IMR-90 (cell line): Measurements from ENCODE around the gene CDKN2A. TPM values are rescaled to one million over a fixed set of nuclear protein-coding genes. Genes with fewer than 3 reads are reported as not detected.
"Not testable (repeated sequence)": the region's sequence is repeated elsewhere in the genome, so short reads cannot be mapped to it uniquely, and the experiment has no call there.

Experiments
- ATAC-seq: fragments of 200-7000 bp; cut with Tn5 transposase; 2 replicates; pipeline ENCODE4 v1.9.1; 2020; ENCODE audit warnings: low read depth, mild to moderate bottlenecking, moderate library complexity
- BruUV-seq: library from RNA; stranded (reverse); fragments of 400-500 nt; replicated peaks from 2 replicates; lab custom pipeline; 2021; lab: Mats Ljungman, UMichigan
- CTCF ChIA-PET: fragments of 300-600 bp; formaldehyde crosslinking; extraction: SDS; loops from one replicate; lab custom pipeline; 2021; ENCODE audit warnings: antibody characterized with exemption; lab: Yijun Ruan, JAX
- POLR2A ChIA-PET: fragments of 300-600 bp; sonication (Branson Sonifier 250); formaldehyde crosslinking; loops from one replicate; lab custom pipeline; 2022; ENCODE audit warnings: antibody characterized with exemption; ENCODE audit not compliant: unreplicated experiment; lab: Charles Lee
- DNase-seq: peaks from one replicate; pipeline ENCODE4 v3.0.0; 2013
- H2AFZ ChIP-seq: replicated peaks from 2 replicates; pipeline ENCODE3; 2013; ENCODE audit warnings: low read length, mild to moderate bottlenecking; ENCODE audit not compliant: poor library complexity
- H2AK5ac ChIP-seq: 2 replicates; pipeline ENCODE4 v1.6.1; 2013; ENCODE audit warnings: low read depth, low read length, inconsistent platforms
- H2AK9ac ChIP-seq: replicated peaks from 2 replicates; pipeline ENCODE3; 2013; ENCODE audit warnings: mild to moderate bottlenecking, low read depth, low read length, moderate library complexity; ENCODE audit not compliant: poor library complexity
- H2BK120ac ChIP-seq: 2 replicates; pipeline ENCODE4 v1.6.1; 2013; ENCODE audit warnings: low read depth, low read length, inconsistent platforms
- H2BK15ac ChIP-seq: 3 replicates; pipeline ENCODE4 v1.6.1; 2013; ENCODE audit warnings: low read depth, low read length, inconsistent platforms
- H2BK20ac ChIP-seq: 2 replicates; pipeline ENCODE4 v1.6.1; 2013; ENCODE audit warnings: low read depth, mild to moderate bottlenecking, inconsistent platforms, low read length, moderate library complexity
- H2BK5ac ChIP-seq: 2 replicates; pipeline ENCODE4 v1.6.1; 2013; ENCODE audit warnings: mild to moderate bottlenecking, low read depth, low read length, inconsistent platforms; ENCODE audit not compliant: poor library complexity, severe bottlenecking
- H3K14ac ChIP-seq: replicated peaks from 2 replicates; pipeline ENCODE4 v1.6.1; 2013; ENCODE audit warnings: low read depth, low read length, inconsistent platforms
- H3K18ac ChIP-seq: 2 replicates; pipeline ENCODE4 v1.6.1; 2013; ENCODE audit warnings: low read depth, low read length, control low read depth
- H3K23ac ChIP-seq: 2 replicates; pipeline ENCODE4 v1.6.1; 2013; ENCODE audit warnings: low read depth, low read length, inconsistent platforms
- H3K27ac ChIP-seq: 2 replicates; pipeline ENCODE4 v1.5.1; 2013; ENCODE audit warnings: mild to moderate bottlenecking, control low read depth, low read length; ENCODE audit not compliant: insufficient read depth
- H3K27me3 ChIP-seq: 2 replicates; pipeline ENCODE4 v1.6.1; 2013; ENCODE audit warnings: low read length; ENCODE audit not compliant: control insufficient read depth, insufficient read depth
- H3K36me3 ChIP-seq: 2 replicates; pipeline ENCODE4 v1.6.1; 2013; ENCODE audit warnings: low read length, mixed read lengths; ENCODE audit not compliant: control insufficient read depth, insufficient read depth
- H3K4ac ChIP-seq: 2 replicates; pipeline ENCODE4 v1.6.1; 2013; ENCODE audit warnings: low read depth, low read length, inconsistent platforms
- H3K4me1 ChIP-seq: 2 replicates; pipeline ENCODE4 v1.6.1; 2013; ENCODE audit warnings: low read length, mixed read lengths; ENCODE audit not compliant: control insufficient read depth, insufficient read depth
- H3K4me2 ChIP-seq: 2 replicates; pipeline ENCODE4 v1.6.1; 2013; ENCODE audit warnings: low read depth, mild to moderate bottlenecking, control low read depth, low read length, moderate library complexity
- H3K4me3 ChIP-seq: 2 replicates; pipeline ENCODE4 v1.5.1; 2013; ENCODE audit warnings: low read depth, mild to moderate bottlenecking, control low read depth, low read length, moderate library complexity; ENCODE audit not compliant: insufficient read depth
- H3K56ac ChIP-seq: 2 replicates; pipeline ENCODE4 v1.6.1; 2013; ENCODE audit warnings: low read length, inconsistent platforms; ENCODE audit not compliant: insufficient read depth; ENCODE audit errors: extremely low read depth
- H3K79me1 ChIP-seq, 2 experiments: 2 replicates each; pipeline ENCODE4 v1.6.1; 2013; ENCODE audit warnings: low read length in 2 of 2, inconsistent platforms in 1 of 2, low read depth in 1 of 2
- H3K9ac ChIP-seq: 2 replicates; pipeline ENCODE4 v1.6.1; 2013; ENCODE audit warnings: low read depth, low read length, control low read depth
- H3K9me1 ChIP-seq: 2 replicates; pipeline ENCODE4 v1.6.1; 2013; ENCODE audit warnings: low read length, inconsistent platforms; ENCODE audit not compliant: insufficient read depth
- H3K9me3 ChIP-seq: 2 replicates; pipeline ENCODE4 v1.6.1; 2013; ENCODE audit warnings: low read length; ENCODE audit not compliant: control insufficient read depth, insufficient read depth
- H4K20me1 ChIP-seq: 2 replicates; pipeline ENCODE4 v1.6.1; 2013; ENCODE audit warnings: low read length, inconsistent platforms; ENCODE audit not compliant: insufficient read depth
- H4K5ac ChIP-seq: 2 replicates; pipeline ENCODE4 v1.6.1; 2013; ENCODE audit warnings: mild to moderate bottlenecking, low read depth, low read length, control low read depth
- H4K8ac ChIP-seq, 2 experiments: 2 replicates each; pipeline ENCODE4 v1.6.1; 2013; ENCODE audit warnings: low read depth in 2 of 2, low read length in 2 of 2, control low read depth in 1 of 2, inconsistent platforms in 1 of 2
- H4K91ac ChIP-seq: 2 replicates; pipeline ENCODE4 v1.6.1; 2013; ENCODE audit warnings: low read depth, low read length, inconsistent platforms; ENCODE audit not compliant: insufficient read depth
- CEBPB ChIP-seq: IDR thresholded peaks from 2 replicates; pipeline ENCODE4 v1.6.1; 2012; ENCODE audit warnings: low read depth, low read length, improper control_type of control experiment
- USF2 ChIP-seq: fragments of 150-350 bp; IDR thresholded peaks from 2 replicates; pipeline ENCODE4 v1.6.1; 2017; ENCODE audit warnings: mild to moderate bottlenecking, antibody characterized with exemption, low read length, low read depth
- WGBS, 2 experiments: methylation state at CpG; one replicate each; pipeline versions ENCODE4 v1.1.5 to v1.1.7; 2013; ENCODE audit warnings: missing lambda C conversion rate in 2 of 2; ENCODE audit not compliant: insufficient read length in 1 of 2; ENCODE audit errors: extremely low coverage in 2 of 2; 5-methylcytosine and 5-hydroxymethylcytosine counted together
- dilution Hi-C: fragments of 300-500 bp; cut with HindIII; formaldehyde crosslinking; loops from one replicate; pipeline ENCODE4 v1.14.3; 2018; ENCODE audit warnings: low sequenced_read_pairs; ENCODE audit not compliant: unreplicated experiment
- in situ Hi-C: fragments of 300-500 bp; cut with MboI; formaldehyde crosslinking; loops from 3 replicates; pipeline ENCODE4 v1.14.3; 2019; ENCODE audit warnings: low sequenced_read_pairs, inconsistent platforms, mixed read lengths
- intact Hi-C: fragments of 100-400 bp; cut with micrococcal nuclease; formaldehyde crosslinking; loops from 2 replicates; pipeline ENCODE4 v1.10.0; 2022
- polyA plus RNA-seq, 3 experiments: library from polyadenylated mRNA; depleted of rRNA; stranded (reverse); fragments of >200 nt; gene quantifications; 2 replicates each; pipeline ENCODE4 v1.2.3, GENCODE V29; 2012; ENCODE audit warnings: low replicate concordance in 1 of 3
- total RNA-seq: library from RNA; depleted of rRNA; stranded (reverse); fragments of >200 nt; gene quantifications from 2 replicates; pipeline ENCODE4 v1.2.3, GENCODE V29; 2012

Gene CDKN2A
- total and polyA plus RNA-seq, 2 of the 4 experiments (the other 2 are of a cell fraction), result 11.3 to 75.3 TPM

GRCh38 chr9:21961569-21961968 lies 32.6 kb downstream of the CDKN2A start:
- Histone ChIP-seq H2BK5ac (no peak overlapping the region), H2BK120ac (no peak overlapping the region), H3K27ac (no peak overlapping the region), H2AK9ac (no peak overlapping the region), H3K9me1 (no peaks in the 10 kb centered on the region), H3K27me3 (peaks cover 4% of the 10 kb centered on the region), H3K9ac (no peak overlapping the region), H2AFZ (no peak overlapping the region), H2AK5ac (no peak overlapping the region), H4K91ac (no peak overlapping the region), H3K4me3 (no peak overlapping the region), H2BK20ac (no peak overlapping the region), H3K4me1 (no peaks in the 10 kb centered on the region; the same call in 1 of the 2 replicates), H4K5ac (no peak overlapping the region), H2BK15ac (no peak overlapping the region), H3K9me3 (0 out of 2 replicates have a peak, but pooled peaks cover 2% of the 10 kb centered on the region), H3K56ac (no peak overlapping the region), H4K8ac (no peak overlapping the region), H3K36me3 (no peaks in the 10 kb centered on the region), H3K18ac (no peak overlapping the region), H3K14ac (no peak overlapping the region), H3K4me2 (no peak overlapping the region), H3K79me1 (no peaks in the 10 kb centered on the region), H4K20me1 (no peaks in the 10 kb centered on the region), H3K23ac (no peak overlapping the region), H3K4ac (no peak overlapping the region)
- intact Hi-C loops (no loop called here), dilution Hi-C loops (no loop called here), in situ Hi-C loops (loop anchor here (10.0 kb wide), 1 partner anchor 147 kb away; no protein-coding TSS in a partner anchor)
- no peak for ATAC-seq
- TF ChIP-seq USF2, result no peak
- TF ChIP-seq CEBPB, result peak; percentile 93
- no TSS peak for BruUV-seq
- no CpG with 5 or more reads among the region's 2 CpGs for WGBS, 2 experiments
- no peak for DNase-seq
- CTCF ChIA-PET, result no interaction called here
- POLR2A ChIA-PET, result no interaction called here

GRCh38 chr9:21959268-21959667 lies 34.9 kb downstream of the CDKN2A start:
- H4K20me1 ChIP-seq, ATAC-seq, H3K79me1 ChIP-seq, in situ Hi-C loops, H3K9me3 ChIP-seq, POLR2A ChIA-PET, BruUV-seq, H2AK5ac ChIP-seq, H4K5ac ChIP-seq, CTCF ChIA-PET, DNase-seq, H3K4me1 ChIP-seq, H3K4me3 ChIP-seq, H2AK9ac ChIP-seq, H3K27ac ChIP-seq, dilution Hi-C loops, H3K4ac ChIP-seq, H2AFZ ChIP-seq, H4K8ac ChIP-seq, H3K36me3 ChIP-seq, H2BK20ac ChIP-seq, H3K56ac ChIP-seq, H2BK120ac ChIP-seq, intact Hi-C loops, H3K23ac ChIP-seq, H3K9ac ChIP-seq, H3K9me1 ChIP-seq, H3K14ac ChIP-seq, H2BK15ac ChIP-seq, H4K91ac ChIP-seq, H3K4me2 ChIP-seq, H2BK5ac ChIP-seq, H3K18ac ChIP-seq, H3K27me3 ChIP-seq: not testable (repeated sequence)
- no CpG with 5 or more reads among the region's 33 CpGs for WGBS, 2 experiments
